HT-29 (cell line): Measurements from ENCODE around the gene IRAK1. TPM values are rescaled to one million over a fixed set of nuclear protein-coding genes. Genes with fewer than 3 reads are reported as not detected.

Experiments
- DNase-seq: peaks from one replicate; pipeline ENCODE4 v3.0.0-alpha.2; 2015; ENCODE audit warnings: low spot score
- total RNA-seq: library from RNA; depleted of rRNA; stranded (reverse); fragments of >200 nt; shearing (Covaris generic); gene quantifications from 2 replicates; pipeline ENCODE4 v1.2.3, GENCODE V29; 2014

Gene IRAK1
- total RNA-seq, 1 experiment from 2014 or later: 557 TPM

DNA sequence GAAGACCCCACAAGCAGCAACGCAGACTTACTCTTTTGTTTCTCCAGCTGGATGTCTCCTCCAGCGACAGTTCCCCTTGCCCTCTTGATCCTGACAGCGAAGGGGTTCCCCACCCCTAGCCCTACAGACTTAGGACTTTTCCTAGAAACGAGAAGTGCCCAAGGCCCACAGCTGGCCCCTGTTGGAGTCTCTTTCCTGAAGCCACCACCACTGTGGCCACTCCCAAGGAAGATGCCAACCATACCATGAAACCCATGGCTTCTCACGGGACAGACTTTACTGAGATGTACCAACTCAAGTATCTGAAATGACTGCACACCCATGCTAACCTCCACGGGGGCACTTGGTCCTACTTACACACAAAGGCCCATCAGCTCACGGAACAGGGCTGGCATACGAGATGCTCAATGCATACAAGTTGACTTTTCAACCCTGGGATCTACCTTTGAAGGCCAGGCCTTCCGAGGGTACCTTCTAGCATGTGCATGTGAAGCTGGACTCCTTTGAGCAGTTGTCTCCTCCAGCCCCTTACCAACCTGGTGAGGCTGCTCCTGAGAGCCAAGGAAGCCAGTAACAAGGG is 924 bp upstream of the IRAK1 start:
- no peak for DNase-seq

DNA sequence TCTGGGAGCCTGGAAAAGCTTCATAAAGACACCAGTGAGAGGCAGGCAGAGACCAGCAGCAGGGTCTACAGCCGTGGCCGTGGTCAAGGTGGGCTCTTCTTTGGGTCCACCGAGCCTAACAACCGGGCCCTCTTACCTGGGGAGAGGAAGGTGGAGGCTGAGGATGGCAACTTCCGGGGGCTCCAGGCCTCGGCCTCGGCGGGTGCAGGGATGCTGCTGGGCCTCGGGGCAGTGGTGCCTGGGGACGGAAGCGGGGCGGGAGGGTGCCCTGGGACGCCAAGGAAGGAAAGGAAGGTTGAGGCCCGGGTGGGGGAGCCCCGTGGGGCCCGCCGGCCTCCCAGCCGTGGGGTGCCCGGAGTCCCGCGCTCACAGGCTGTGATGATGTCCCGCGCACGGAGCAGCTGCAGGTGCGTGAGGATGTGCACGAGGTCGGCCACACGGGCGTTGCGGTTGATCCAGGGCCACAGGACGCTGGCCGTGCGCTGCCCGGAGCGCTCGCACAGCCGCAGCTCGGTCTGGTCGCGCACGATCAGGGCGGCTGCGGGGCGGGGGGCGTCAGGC is 561 bp downstream of the IRAK1 start:
- DNase-seq: peak; percentile 34

DNA sequence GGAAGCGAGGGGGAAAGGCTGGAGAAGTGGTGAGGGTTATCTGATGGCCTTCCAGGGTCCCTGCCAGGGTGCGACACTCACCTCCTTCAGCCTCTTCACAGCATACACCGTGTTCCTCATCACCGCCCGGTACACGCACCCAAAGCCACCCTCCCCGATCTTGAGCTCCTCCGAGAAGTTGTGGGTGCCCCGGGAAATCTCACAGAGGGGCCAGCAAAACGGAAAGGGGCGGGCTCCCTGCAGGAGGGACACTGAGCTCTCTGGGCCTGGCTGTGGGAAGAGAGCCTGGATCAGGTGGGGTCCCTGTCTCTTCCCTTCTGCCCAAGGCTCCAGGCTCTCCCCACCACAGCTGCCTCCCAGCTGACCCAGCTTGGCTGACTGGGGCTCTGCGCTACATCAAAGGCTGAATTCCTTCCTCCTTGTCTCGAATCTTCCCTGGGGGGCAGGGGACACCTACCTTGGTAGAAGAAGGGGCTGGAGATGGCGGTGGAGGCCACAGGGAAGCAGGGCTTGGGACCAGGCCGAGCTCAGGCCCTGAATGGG is 1.1 kb downstream of the IRAK1 start:
- DNase-seq: peak; percentile 34

DNA sequence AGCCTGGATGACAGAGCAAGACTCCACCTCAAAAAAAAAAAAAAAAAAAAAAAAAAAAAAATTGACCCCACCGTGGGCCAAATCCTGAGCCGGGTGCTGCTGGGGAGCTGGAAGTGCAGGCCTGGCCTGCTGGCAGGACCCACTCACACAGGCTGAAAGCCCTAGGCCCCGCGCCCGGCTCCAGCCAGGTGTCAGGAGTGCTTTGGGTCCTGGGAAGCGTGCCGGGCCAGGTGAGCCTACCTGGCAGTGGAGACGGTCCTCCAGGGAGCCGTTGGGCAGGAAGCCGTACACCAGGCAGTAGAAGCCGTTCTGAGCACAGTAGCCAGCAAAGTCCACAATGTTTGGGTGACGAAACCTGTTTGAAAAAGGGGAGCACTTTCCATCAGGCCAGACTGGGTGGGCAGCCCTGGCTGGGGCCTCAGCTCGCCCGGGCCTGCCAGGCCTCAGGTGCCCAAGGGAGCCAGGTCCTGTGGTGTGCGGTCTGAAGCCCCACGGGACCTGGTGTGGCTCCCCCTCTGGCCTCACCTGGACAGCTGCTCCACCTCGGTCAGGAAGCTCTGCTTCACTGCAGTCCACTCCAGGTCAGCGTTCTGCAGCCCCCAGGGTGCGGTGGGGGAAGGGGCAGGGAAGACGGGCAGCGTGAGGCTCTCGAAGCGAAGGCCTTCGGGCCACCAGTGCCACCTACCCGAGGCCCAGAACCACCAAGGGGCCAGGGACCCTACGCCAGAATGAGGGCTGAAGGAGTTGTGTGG is 1.8 kb downstream of the IRAK1 start:
- no peak for DNase-seq

DNA sequence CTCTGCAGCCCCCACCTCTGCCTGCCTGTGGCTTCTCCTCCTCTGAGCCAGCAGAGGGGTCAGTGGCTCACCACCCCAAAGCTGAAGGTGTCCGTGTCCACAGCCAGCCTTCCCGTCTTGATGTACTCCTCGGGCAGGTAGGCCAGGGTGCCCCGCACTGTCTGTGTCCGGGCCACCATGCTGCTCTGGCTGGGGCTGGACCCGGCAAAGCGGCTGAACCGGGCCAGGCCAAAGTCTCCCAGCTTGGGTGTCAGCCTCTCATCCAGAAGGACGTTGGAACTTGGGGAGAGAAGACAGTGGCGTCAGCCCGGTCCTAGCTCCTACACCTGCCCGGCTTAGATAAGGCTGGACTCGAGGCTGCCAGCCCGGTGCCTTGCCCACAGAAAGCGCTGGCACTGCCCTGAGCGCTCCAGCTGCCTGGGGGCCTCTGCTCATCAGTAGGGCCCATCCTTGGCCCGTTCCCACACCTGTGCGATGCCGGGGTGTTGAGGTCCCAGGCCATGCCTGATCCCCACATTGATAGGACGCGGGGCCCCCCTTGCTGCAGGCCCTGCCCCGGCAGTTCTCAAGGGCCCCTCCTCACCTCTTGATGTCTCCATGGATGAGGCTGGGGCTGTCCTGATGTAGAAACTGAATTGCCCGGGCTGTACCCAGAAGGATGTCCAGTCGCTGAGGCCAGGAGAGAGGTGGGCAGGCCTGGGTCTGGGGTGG is 3.2 kb downstream of the IRAK1 start:
- DNase-seq: no peak

DNA sequence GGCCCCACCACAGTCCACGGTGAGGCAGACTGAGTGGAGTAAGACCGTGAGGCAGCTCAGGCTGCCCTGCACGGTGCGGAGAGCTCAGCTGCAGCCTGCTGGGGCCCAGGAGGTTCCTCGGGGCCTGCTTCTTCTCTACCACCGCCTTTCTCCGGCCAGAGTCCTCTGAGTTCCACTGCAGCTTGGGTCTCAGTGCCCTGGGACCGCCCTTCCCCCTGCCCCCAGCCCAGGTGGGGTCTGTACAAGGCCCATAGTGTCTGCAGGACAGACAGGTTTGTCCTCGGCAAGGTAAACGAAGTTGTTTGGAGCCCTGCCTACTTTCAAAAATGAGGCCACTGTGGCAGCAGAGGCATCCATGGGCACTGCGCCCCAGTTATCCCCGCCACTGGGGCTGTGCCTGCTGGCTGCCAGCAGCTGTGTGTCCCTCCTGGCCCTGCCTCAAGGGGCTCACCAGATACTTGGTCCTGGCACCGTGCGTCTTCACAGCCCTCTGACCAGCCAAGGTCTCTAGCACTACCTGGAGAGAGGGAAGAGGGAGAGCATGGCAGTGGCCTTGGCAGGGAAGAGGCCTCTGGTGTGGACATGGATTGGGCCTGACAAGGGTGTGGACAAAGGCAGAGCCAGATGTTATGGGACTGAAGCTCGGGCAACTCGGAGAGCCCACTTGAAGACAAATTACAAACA is 4.0 kb downstream of the IRAK1 start:
- DNase-seq: no peak

DNA sequence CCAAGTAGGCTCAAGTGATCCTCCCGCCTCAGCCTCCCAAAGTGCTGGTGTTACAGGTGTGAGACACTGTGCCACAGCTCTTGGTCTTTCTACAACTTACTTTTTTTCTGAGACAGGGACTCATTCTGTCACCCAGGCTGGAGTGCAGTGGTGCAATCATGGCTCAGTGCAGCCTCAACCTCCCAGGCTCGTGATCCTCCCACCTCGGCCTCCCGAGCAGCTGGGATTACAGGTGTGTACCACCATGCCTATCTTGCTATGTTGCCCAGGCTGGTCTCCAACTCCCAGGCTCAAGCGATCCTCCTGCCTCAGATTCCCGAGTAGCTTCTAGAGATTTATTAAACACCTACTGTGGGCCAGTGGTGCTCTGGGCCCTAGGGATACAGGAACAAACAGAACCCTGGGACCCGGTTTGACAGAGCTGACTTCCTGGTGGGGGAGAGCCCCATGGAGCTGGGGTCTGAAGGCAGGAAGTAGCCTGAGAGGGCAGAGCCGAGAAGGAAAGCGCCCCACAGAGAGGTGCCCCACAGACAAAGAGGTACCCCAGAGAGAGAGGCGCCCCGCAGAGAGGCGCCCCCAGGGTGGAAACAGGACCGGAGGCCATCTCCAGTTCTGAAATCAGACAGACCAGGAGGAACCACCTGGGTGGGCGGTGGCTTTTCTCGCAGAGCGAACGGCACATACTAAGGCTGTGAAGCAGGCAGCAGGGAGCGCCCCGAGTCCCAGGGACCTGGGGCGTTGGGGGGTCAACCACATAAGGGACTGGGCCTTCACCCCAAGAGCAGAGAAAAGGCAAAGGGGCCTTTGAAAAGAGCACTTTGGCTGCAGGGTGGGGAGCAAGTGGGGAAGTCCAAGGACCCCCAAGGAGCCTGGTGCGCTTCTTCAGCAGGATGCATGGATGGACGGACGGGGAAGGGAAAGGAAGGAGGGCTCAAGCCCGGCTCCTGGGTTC is 5.0 kb downstream of the IRAK1 start:
- DNase-seq: no peak

DNA sequence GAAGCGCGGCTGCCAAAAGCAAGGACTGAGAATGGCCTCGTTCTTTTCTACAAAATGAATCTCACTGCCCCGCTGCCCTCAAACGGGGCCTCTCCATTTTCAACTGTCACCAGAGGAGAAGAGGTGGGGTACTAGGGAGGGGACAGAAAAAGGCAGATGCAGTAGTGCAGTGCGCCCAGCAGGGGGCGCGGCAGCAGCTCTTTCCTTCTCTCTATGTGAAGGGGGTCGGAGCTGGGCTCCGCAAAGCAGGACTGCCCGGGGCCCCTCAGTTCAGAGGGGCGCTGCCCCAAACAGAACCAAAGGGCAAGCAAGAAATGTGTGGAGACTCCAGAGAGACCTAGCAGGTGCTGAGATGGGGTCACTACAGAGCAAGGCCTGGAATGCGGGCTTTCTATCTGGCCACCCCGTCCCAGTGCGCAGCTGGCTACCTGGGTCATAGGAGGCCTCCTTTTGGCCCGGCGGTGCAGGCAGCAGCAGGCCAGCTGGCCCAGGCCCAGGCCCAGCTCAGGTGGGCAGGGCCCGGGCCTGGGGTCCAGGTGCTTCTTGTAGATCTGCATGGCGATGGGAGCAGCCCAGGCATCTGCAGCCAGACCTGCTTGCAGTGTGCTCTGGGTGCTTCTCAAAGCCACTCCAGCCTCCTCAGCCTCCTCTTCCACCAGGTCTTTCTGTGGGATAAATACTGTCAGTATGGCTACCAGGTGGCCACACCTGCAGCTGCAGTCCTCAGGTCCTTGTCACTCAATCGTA is 5.9 kb downstream of the IRAK1 start:
- DNase-seq: peak; percentile 66

DNA sequence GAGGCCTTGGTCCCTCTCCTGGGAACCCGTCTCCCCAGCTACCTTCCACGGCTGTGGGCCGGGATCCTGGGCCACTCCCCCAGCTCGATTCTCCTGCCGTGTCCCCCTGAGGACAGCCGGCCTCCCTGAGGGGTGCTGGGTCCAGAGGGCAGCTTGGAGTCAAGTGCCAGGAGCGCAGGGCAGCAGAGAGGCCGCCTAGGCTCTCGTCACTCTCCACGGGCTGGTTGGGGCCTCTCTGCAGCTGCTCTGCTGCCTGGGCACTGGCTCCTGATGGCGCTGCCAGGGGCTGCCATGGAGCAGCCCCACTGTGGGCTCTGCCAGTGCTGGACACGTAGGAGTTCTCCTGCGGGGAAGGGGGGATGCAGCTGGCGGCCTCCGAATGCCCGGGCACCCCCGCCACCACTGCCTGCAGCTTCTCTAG is 6.7 kb downstream of the IRAK1 start:
- no peak for DNase-seq

DNA sequence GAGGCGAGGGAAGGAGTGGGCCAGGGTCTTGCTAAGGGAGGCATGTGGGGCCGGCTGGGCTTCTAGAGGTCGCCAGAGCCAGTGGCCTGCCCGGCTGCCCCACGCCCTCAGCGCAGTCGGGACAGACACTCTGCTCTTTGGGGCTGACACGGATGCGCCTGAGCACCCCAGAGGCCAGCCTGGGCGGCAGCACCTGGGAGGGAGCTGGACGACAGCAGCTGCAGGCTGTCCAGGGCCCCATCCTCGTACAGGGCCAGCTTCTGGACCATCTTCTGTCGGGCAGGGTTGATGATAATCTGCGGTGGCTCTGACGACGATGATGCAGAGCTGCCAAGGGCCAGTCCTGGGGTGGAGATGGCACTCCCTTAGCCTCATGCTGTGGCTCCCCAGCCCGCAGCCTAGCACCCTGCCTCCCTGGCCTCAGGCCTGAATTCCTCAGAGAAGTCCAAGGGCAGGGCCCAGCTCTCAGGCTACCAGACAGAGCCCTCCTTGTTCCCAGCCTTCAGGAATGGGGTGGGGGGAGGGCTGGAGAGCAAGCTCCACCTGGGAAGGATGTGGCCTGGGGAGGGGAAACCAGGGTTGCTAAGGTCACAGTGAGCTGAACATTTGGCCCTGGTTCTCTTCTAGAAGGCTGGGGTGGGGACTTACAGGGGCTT is 7.2 kb downstream of the IRAK1 start:
- no peak for DNase-seq

DNA sequence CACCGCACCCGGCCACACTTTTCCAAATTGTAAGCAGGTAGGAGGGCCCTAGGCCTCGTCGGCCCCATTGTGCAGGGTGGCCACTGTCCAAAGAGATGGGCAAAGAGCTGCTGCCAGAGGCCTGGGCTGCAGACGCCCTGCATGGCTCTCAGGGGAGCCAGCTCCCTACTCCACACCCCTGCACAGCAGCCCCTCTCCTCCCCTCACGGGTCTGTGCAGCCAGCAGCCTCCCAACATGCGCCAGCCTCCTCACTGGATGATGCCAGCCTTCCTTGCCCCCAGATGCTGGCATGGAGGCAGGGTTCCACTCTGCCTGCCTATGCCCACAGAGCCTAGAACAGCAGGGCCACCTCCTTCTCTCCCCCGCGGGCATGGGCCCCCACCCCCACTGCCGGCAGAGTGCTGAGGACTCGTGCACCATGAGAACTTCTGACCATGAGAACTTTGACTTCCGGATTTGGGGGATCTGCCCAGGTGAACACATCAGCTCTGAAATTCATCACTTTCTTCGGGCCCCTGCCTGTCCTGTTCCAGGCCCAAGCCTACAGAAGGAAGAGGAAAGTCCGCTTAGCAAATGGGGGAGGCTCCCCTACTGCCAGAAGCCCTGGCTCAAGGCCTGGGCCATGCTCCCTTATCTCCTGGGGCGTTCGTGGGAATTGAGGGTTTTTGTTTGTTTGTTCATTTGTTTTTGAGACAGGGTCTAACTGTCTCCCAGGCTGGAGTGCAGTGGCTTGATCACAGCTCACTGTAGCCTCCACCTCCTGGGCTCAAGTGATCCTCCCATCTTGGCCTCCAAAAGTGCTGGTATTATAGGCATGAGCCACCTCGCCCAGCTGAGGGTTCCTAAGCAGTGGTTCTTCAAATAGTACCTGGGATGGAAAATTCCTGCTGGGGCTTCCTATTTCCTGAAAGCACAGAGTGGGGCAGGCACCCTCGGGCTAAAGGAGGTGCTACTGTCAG is 8.0 kb downstream of the IRAK1 start:
- no peak for DNase-seq

DNA sequence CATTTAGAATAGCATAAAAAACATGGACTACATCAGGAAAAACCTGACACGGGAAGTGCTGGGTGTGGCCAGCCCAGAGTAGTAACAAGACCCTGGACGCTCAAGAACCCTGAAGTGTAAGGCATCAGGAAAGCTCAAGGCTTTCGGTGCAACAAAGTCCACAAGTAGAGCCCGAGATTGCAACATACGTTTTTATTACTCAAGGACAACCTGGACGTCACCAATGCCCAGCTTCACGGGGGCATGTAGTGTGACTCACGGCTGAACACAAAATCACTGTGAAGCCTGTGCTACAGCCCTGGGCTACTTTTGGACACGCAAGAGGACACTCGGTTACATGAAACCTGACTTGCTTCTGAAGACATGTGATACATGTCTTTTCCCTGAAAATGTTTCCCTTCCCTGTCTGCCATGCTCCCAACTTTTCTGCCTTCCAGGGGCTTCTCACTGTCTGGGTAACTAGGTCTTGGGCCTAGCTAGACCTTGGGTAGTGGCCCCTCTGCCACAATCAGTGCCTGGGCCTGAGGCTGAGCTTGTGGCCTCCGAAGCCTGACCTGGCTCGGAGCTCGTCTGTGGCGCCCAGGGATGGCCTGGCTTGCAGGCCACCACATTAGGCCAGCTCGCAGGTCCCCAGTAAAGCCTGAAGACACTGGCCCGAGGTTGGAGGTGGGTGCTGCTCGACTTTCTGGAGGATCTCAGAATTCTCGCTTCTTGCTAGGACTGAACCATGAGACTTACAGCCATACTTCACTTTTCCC is 9.2 kb downstream of the IRAK1 start:
- DNase-seq: no peak

DNA sequence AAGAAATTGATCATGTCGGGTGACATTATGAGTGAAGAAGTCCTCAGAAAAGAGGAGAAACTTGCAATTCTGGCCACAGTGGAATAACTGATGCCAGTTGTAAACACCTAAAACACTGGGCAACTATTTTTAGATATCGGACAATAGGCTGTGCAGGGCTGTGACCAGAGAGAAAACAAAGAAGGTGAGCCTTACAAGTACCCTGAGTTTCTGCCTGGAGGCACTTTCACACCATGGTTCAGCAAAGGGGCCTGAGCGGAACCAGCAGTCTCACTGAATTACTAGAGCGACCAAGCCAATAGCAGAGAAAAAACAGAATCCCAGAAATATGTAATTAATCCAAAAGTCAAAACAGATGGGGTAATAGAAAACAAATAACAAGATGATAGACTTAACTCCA is 11.2 kb downstream of the IRAK1 start:
- no peak for DNase-seq

DNA sequence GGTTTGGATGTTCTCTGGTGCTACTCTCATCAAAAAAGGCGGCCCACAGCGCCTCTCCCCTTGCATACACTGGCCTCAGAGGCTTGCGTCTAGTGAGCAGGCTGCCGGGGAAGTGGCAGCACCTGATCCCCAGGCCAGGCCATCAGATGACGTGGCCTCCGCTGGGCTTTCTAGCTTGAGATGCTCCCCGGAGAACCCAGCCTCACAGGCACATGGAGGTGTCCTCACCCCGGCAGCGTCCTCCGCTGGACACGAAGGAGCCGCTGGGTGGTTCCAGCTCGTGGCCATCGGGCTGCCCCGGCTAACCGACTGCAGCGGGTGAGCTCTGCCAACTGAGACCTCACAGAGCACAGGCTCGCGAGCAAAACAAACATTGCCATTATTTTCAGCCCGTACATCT is 12.8 kb downstream of the IRAK1 start:
- DNase-seq: no peak

DNA sequence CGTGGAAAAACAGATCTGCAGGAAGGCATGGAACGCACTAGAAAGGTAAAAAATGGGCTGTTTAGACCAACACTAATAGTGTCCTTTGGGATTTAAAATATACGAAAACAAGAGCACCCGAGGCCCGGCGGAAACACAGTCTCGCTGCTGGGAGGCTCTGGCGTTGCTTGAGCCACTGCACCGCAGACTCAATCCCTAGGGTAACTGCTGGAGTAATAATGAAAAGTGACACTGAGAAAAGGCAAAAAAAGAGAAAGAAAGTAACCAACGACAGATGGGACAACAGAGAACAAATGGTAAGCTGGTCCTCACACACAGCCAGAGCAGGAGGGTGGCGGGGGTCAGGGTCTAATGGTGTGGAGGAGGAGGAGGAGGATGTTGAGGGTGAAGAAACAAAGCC is 15.4 kb downstream of the IRAK1 start:
- DNase-seq: no peak

DNA sequence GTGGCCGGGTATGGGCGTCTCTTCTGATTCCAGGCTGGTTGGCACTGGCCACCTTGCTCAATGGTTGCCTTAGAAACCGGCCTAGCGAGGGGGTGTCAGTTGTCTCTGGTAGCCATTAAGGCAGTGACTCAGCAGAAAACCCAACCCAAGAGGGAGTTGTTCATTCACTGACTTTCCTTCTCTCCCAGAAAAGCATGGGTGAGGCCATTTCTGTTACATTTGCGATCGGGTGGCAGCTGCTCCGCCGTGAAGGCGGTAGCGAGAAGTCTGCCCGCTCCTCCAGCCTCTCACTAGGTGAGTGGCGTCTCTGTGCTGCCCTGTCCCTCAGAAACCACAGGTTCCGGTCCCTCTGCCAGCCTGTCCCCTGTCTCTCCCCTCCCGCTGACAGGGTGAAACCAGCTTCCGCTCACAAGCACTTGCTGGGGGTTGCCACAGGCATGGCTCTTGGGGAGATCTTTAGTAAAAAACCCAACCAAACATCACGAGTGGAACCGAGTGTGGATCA is 17.4 kb downstream of the IRAK1 start:
- DNase-seq: peak; percentile 17

DNA sequence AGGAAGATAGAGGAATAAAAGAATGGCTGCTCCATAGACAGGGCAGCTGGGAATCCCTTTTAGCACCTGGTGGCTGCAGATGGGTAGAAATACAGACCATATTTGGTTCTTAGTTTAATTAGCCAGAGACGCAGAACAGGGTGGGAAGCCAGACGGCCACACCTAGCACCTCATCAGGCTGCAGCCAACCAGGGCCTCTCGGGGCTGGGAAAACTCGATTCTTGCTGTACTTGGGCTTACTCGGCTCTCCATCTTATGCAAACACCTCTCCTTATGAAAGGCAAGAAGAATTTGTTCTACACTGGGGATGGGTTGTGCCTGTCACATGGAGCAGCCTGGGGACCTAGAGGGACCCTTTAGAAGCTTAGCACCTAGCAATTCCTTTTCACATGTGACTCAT is 19.7 kb downstream of the IRAK1 start:
- peak; percentile 64 for DNase-seq
